Mammary epithelial cell (primary cell): ENCODE results near the gene CENPT.

Source experiments
- EZH2 ChIP-seq: IDR thresholded peaks from 2 replicates; pipeline ENCODE4 v1.6.1; 2012; ENCODE audit warnings: low read length, inconsistent platforms, borderline replicate concordance
- TF ChIP-seq, protein P1 (sequence below), 2 donors: IDR thresholded peaks in 1 of 2; conservative IDR thresholded peaks in 1 of 2; 2 replicates each; pipeline ENCODE4 v1.5.1; 2011 to 2012; ENCODE audit warnings: inconsistent platforms in 2 of 2, low read length in 2 of 2, mild to moderate bottlenecking in 2 of 2, control low read depth in 1 of 2, low read depth in 1 of 2; ENCODE audit not compliant: insufficient read depth in 1 of 2; ENCODE audit errors: extremely low read depth in 1 of 2

- TF ChIP-seq, protein P1, sequence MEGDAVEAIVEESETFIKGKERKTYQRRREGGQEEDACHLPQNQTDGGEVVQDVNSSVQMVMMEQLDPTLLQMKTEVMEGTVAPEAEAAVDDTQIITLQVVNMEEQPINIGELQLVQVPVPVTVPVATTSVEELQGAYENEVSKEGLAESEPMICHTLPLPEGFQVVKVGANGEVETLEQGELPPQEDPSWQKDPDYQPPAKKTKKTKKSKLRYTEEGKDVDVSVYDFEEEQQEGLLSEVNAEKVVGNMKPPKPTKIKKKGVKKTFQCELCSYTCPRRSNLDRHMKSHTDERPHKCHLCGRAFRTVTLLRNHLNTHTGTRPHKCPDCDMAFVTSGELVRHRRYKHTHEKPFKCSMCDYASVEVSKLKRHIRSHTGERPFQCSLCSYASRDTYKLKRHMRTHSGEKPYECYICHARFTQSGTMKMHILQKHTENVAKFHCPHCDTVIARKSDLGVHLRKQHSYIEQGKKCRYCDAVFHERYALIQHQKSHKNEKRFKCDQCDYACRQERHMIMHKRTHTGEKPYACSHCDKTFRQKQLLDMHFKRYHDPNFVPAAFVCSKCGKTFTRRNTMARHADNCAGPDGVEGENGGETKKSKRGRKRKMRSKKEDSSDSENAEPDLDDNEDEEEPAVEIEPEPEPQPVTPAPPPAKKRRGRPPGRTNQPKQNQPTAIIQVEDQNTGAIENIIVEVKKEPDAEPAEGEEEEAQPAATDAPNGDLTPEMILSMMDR (conservative IDR thresholded peaks at IDR 0.05 in 1 of 2, IDR thresholded peaks at IDR 0.05 in 1 of 2; ENCODE audit: extremely low read depth in 1 of 2, insufficient read depth in 1 of 2, low read depth in 1 of 2, low read length in 2 of 2) = no peak
- TF ChIP-seq EZH2 = no peak
Observed at GRCh38 chr16:67846320-67847063, 1.0 kb downstream of the CENPT start, which contains the start of gene NUTF2.
